Naive thymus-derived CD8-positive, alpha-beta T cell (primary cell): ENCODE measurements around the gene ANKLE1. TPM values are rescaled to one million over a fixed set of nuclear protein-coding genes. Genes with fewer than 3 reads are reported as not detected.
A peak's percentile ranks its signal among the peaks of the same experiment; 100 is the strongest.

ENCODE experiments used
- ATAC-seq, 2 donors: fragments of 150-1000 bp; cut with Tn5 transposase in 1 of 2; sonication (Bioruptor Pico), chemical (Tn5 transposase) in 1 of 2; 1 replicate in 1 of 2; 2 replicates in 1 of 2; pipeline ENCODE4 v1.10.0; 2021; ENCODE audit warnings: mild to moderate bottlenecking in 2 of 2, moderate library complexity in 2 of 2
- POLR2A ChIA-PET: fragments of 350-600 bp; sonication (Branson Sonifier 250); formaldehyde crosslinking; loops from one replicate; lab custom pipeline; 2021; ENCODE audit warnings: antibody characterized with exemption; lab: Charles Lee
- DNase-seq, 10 donors: peaks; one replicate each; pipeline versions ENCODE4 v3.0.0 to v3.0.0-alpha.2; 2020 to 2022
- H3K27ac Mint-ChIP-seq, 10 donors: one replicate each; pipeline ENCODE4 v1.8.0; 2020 to 2022; ENCODE audit warnings: mild to moderate bottlenecking in 10 of 10, mixed read lengths in 10 of 10, moderate library complexity in 4 of 10, inconsistent platforms in 1 of 10
- H3K27me3 Mint-ChIP-seq, 5 donors: one replicate each; pipeline ENCODE4 v1.8.0; 2021 to 2022; ENCODE audit warnings: mixed read lengths in 5 of 5
- H3K36me3 Mint-ChIP-seq, 3 donors: one replicate each; pipeline ENCODE4 v1.8.0; 2020 to 2022; ENCODE audit warnings: mixed read lengths in 3 of 3, mild to moderate bottlenecking in 2 of 3, inconsistent platforms in 1 of 3
- H3K4me1 Mint-ChIP-seq, 4 donors: one replicate each; pipeline ENCODE4 v1.8.0; 2021 to 2022; ENCODE audit warnings: mixed read lengths in 4 of 4
- H3K4me3 Mint-ChIP-seq, 10 donors: one replicate each; pipeline ENCODE4 v1.8.0; 2020 to 2022; ENCODE audit warnings: mild to moderate bottlenecking in 10 of 10, mixed read lengths in 10 of 10, moderate library complexity in 6 of 10, inconsistent platforms in 1 of 10
- H3K9me3 Mint-ChIP-seq, 9 donors: one replicate each; pipeline ENCODE4 v1.8.0; 2020 to 2022; ENCODE audit warnings: mixed read lengths in 9 of 9, mild to moderate bottlenecking in 3 of 9, inconsistent platforms in 1 of 9, moderate library complexity in 1 of 9
- polyA plus RNA-seq, 3 donors: library from polyadenylated mRNA; unstranded; fragments of 300-500 nt; fragmentation: Illumina TruSeq; gene quantifications; one replicate each; pipeline ENCODE4 v1.2.3, GENCODE V29; 2021
- total RNA-seq, 8 experiments: library from RNA in 2 of 8; stranded (reverse) in 2 of 8; gene quantifications; one replicate each; pipeline ENCODE4 v1.2.3 and lab custom pipeline; 2021 to 2026

The ANKLE1 gene
- total and polyA plus RNA-seq, 5 experiments from 2014 or later: 0.05 to 3.4 (median 1.4) TPM

- peak overlapping the region in 2 of 10 donors; percentile 18 to 29 for H3K27ac Mint-ChIP-seq
- H3K4me1 Mint-ChIP-seq: peaks cover 7 to 30% (median 19%) of the 10 kb centered on the region in 4 donors
- no peak overlapping the region for H3K4me3 Mint-ChIP-seq
- H3K9me3 Mint-ChIP-seq: no peaks in the 10 kb centered on the region
- H3K27me3 Mint-ChIP-seq: no peaks in the 10 kb centered on the region
- no peak for DNase-seq
- POLR2A ChIA-PET: interaction anchor here (0.6 to 3.2 kb wide), 3 partner anchors 16 to 494 kb away, joined by 4 to 19 read pairs (median 4); partner anchors contain the start of genes DDA1 and MRPL34
- no peak for ATAC-seq
- peaks cover 0 to 8% (median 0%) of the 10 kb centered on the region in 3 donors for H3K36me3 Mint-ChIP-seq
Measured at GRCh38 chr19:17325881-17326594, 44.3 kb downstream of the ANKLE1 start.

GRCh38 chr19:17326595-17326966, 44.9 kb downstream of the ANKLE1 start:
- H3K36me3 Mint-ChIP-seq: peaks cover 0 to 7% (median 0%) of the 10 kb centered on the region in 3 donors
- ATAC-seq: no peak
- no peak for DNase-seq
- H3K4me1 Mint-ChIP-seq: peaks cover 7 to 30% (median 19%) of the 10 kb centered on the region in 4 donors
- peak overlapping the region in 4 of 10 donors; percentile 18 to 73 (median 29) for H3K27ac Mint-ChIP-seq
- no peaks in the 10 kb centered on the region for H3K27me3 Mint-ChIP-seq
- no peaks in the 10 kb centered on the region for H3K9me3 Mint-ChIP-seq
- POLR2A ChIA-PET: interaction anchor here (0.6 to 3.2 kb wide), 5 partner anchors 13 to 493 kb away, joined by 3 to 19 read pairs (median 4); partner anchors contain the start of genes DDA1 and MRPL34
- peak overlapping the region in 6 of 10 donors; percentile 33 to 57 (median 45) for H3K4me3 Mint-ChIP-seq

- Mint-ChIP-seq H3K4me1 (peaks cover 7 to 28% (median 19%) of the 10 kb centered on the region in 4 donors), H3K27ac (peak overlapping the region in 3 of 10 donors; percentile 29 to 73 (median 58)), H3K27me3 (no peaks in the 10 kb centered on the region), H3K36me3 (peaks cover 0 to 6% (median 0%) of the 10 kb centered on the region in 3 donors), H3K9me3 (no peaks in the 10 kb centered on the region), H3K4me3 (peak overlapping the region in 8 of 10 donors; percentile 12 to 87 (median 45))
- DNase-seq (no peak), ATAC-seq (no peak)
- POLR2A ChIA-PET: interaction anchor here (0.6 to 3.2 kb wide), 7 partner anchors 13 to 493 kb away, joined by 3 to 19 read pairs (median 4); partner anchors contain the start of genes DDA1, MRPL34 and PGLS
Measured at GRCh38 chr19:17327068-17327653, 45.5 kb downstream of the ANKLE1 start.

- ATAC-seq (peak; percentile 64 to 67), DNase-seq (peak in 7 of 10 donors; percentile 40 to 80 (median 51))
- Mint-ChIP-seq H3K4me3 (peak overlapping the region; percentile 67 to 87 (median 81)), H3K27me3 (no peaks in the 10 kb centered on the region), H3K4me1 (peaks cover 6 to 27% (median 16%) of the 10 kb centered on the region in 4 donors), H3K36me3 (no peaks in the 10 kb centered on the region), H3K27ac (peak overlapping the region in 7 of 10 donors; percentile 41 to 93 (median 81)), H3K9me3 (no peaks in the 10 kb centered on the region)
- POLR2A ChIA-PET: interaction anchor here (0.6 to 3.2 kb wide), 10 partner anchors 14 to 184 kb away, joined by 3 to 19 read pairs (median 5); partner anchors contain the start of genes ABHD8, DDA1, MRPL34 and PGLS
Measured at GRCh38 chr19:17327654-17328516, 46.2 kb downstream of the ANKLE1 start.

GRCh38 chr19:17328517-17329365, 47.0 kb downstream of the ANKLE1 start:
- H3K27ac Mint-ChIP-seq: peak overlapping the region in 4 of 10 donors; percentile 27 to 67 (median 51)

GRCh38 chr19:17329366-17330261, 47.9 kb downstream of the ANKLE1 start:
- no peak for ATAC-seq
- Mint-ChIP-seq H3K9me3 (no peaks in the 10 kb centered on the region), H3K27ac (peak overlapping the region in 6 of 10 donors; percentile 11 to 66 (median 52)), H3K4me1 (peaks cover 9 to 37% (median 22%) of the 10 kb centered on the region in 4 donors), H3K36me3 (no peaks in the 10 kb centered on the region), H3K27me3 (no peaks in the 10 kb centered on the region), H3K4me3 (peak overlapping the region; percentile 50 to 81 (median 68))
- POLR2A ChIA-PET: interaction anchor here (0.7 to 2.9 kb wide), 9 partner anchors 9 to 255 kb away, joined by 3 to 12 read pairs (median 3); partner anchors contain the start of genes ABHD8, DDA1 and HAUS8
- DNase-seq: no peak

More at GRCh38 chr19:17328517-17329365, 47.0 kb downstream of the ANKLE1 start:
- Mint-ChIP-seq H3K4me1 (peaks cover 6 to 33% (median 16%) of the 10 kb centered on the region in 4 donors), H3K27me3 (no peaks in the 10 kb centered on the region), H3K36me3 (no peaks in the 10 kb centered on the region), H3K9me3 (no peaks in the 10 kb centered on the region), H3K4me3 (peak overlapping the region in 9 of 10 donors; percentile 30 to 87 (median 75))
- ATAC-seq (peak; percentile 53 to 59), DNase-seq (peak in 7 of 10 donors; percentile 35 to 72 (median 49))
- POLR2A ChIA-PET: interaction anchor here (0.6 to 3.2 kb wide), 10 partner anchors 19 to 254 kb away, joined by 3 to 19 read pairs (median 4); partner anchors contain the start of genes ABHD8, DDA1, HAUS8 and PGLS

GRCh38 chr19:17330262-17331044, 48.8 kb downstream of the ANKLE1 start:
- Mint-ChIP-seq H3K9me3 (no peaks in the 10 kb centered on the region), H3K4me3 (peak overlapping the region in 9 of 10 donors; percentile 37 to 81 (median 58)), H3K4me1 (peaks cover 11 to 44% (median 30%) of the 10 kb centered on the region in 4 donors), H3K36me3 (no peaks in the 10 kb centered on the region), H3K27ac (peak overlapping the region in 4 of 10 donors; percentile 60 to 74 (median 70)), H3K27me3 (no peaks in the 10 kb centered on the region)
- DNase-seq (no peak), ATAC-seq (no peak)
- POLR2A ChIA-PET: interaction anchor here (0.7 to 2.3 kb wide), 5 partner anchors 10 to 38 kb away, joined by 3 to 12 read pairs (median 3); partner anchors contain the start of genes ABHD8 and DDA1

- peaks cover 11 to 50% (median 32%) of the 10 kb centered on the region in 4 donors for H3K4me1 Mint-ChIP-seq
- DNase-seq: no peak
- no peaks in the 10 kb centered on the region for H3K27me3 Mint-ChIP-seq
- no peaks in the 10 kb centered on the region for H3K36me3 Mint-ChIP-seq
- H3K9me3 Mint-ChIP-seq: no peaks in the 10 kb centered on the region
- POLR2A ChIA-PET: interaction anchor here (1.3 kb wide), 1 partner anchor 37 kb away, joined by 3 read pairs; no protein-coding TSS in a partner anchor
- ATAC-seq: no peak
- peak overlapping the region in 2 of 10 donors; percentile 22 to 60 for H3K27ac Mint-ChIP-seq
- peak overlapping the region in 4 of 10 donors; percentile 37 to 78 (median 68) for H3K4me3 Mint-ChIP-seq
Measured at GRCh38 chr19:17331045-17331558, 49.4 kb downstream of the ANKLE1 start.

GRCh38 chr19:17332360-17332676, 50.6 kb downstream of the ANKLE1 start:
- Mint-ChIP-seq H3K4me3 (peak overlapping the region in 5 of 10 donors; percentile 10 to 70 (median 19)), H3K4me1 (peaks cover 14 to 54% (median 41%) of the 10 kb centered on the region in 4 donors)
- POLR2A ChIA-PET: interaction anchor here (1.2 to 4.6 kb wide), 3 partner anchors 11 to 27 kb away, joined by 3 to 36 read pairs (median 4); partner anchors contain the start of genes DDA1 and MRPL34

More at GRCh38 chr19:17332360-17332676, 50.6 kb downstream of the ANKLE1 start:
- DNase-seq: no peak
- no peaks in the 10 kb centered on the region for H3K36me3 Mint-ChIP-seq
- peak overlapping the region in 1 of 10 donors; percentile 37 for H3K27ac Mint-ChIP-seq
- no peaks in the 10 kb centered on the region for H3K27me3 Mint-ChIP-seq
- no peak for ATAC-seq
- H3K9me3 Mint-ChIP-seq: no peaks in the 10 kb centered on the region
